HG02884 (cell line): ENCODE data around the gene ARHGAP22.

Experiments
- ATAC-seq: cut with Tn5 transposase; IDR thresholded peaks from one replicate; pipeline ENCODE4 v1.9.1; 2021; ENCODE audit warnings: mild to moderate bottlenecking, moderate library complexity; ENCODE audit not compliant: unreplicated experiment

Gene ARHGAP22

GRCh38 chr10:48590945-48591344 is 13.9 kb downstream of the ARHGAP22 start:
- ATAC-seq: no peak

- ATAC-seq: no peak
These were observed 15.6 kb downstream of the ARHGAP22 start for GRCh38 chr10:48589266-48589665.

GRCh38 chr10:48587819-48588218 is 17.1 kb downstream of the ARHGAP22 start:
- ATAC-seq: no peak

GRCh38 chr10:48587101-48587500 is 17.8 kb downstream of the ARHGAP22 start:
- ATAC-seq: no peak

GRCh38 chr10:48582970-48583369 is 21.9 kb downstream of the ARHGAP22 start:
- no peak for ATAC-seq

- no peak for ATAC-seq
These were observed 24.6 kb downstream of the ARHGAP22 start for GRCh38 chr10:48580236-48580635.

GRCh38 chr10:48579251-48579960 is 25.5 kb downstream of the ARHGAP22 start:
- ATAC-seq: no peak

- ATAC-seq: peak; percentile 67
These were observed 27.7 kb downstream of the ARHGAP22 start for GRCh38 chr10:48577158-48577557.

GRCh38 chr10:48576501-48576900 is 28.4 kb downstream of the ARHGAP22 start:
- ATAC-seq: no peak

- ATAC-seq: no peak
These were observed 29.0 kb downstream of the ARHGAP22 start for GRCh38 chr10:48575901-48576300.

GRCh38 chr10:48574817-48575380 is 30.0 kb downstream of the ARHGAP22 start:
- ATAC-seq: no peak

GRCh38 chr10:48574322-48574796 is 30.5 kb downstream of the ARHGAP22 start:
- ATAC-seq: no peak

- ATAC-seq: no peak
These were observed 31.8 kb downstream of the ARHGAP22 start for GRCh38 chr10:48573045-48573444.

GRCh38 chr10:48572414-48572813 is 32.5 kb downstream of the ARHGAP22 start:
- ATAC-seq: no peak

- ATAC-seq: no peak
These were observed 36.3 kb downstream of the ARHGAP22 start for GRCh38 chr10:48568546-48568945.

- ATAC-seq: no peak
These were observed 36.7 kb downstream of the ARHGAP22 start for GRCh38 chr10:48568131-48568530.

GRCh38 chr10:48567346-48567745 is 37.5 kb downstream of the ARHGAP22 start:
- no peak for ATAC-seq

- no peak for ATAC-seq
These were observed 40.3 kb downstream of the ARHGAP22 start for GRCh38 chr10:48564466-48565160.

GRCh38 chr10:48557511-48558123 is 47.3 kb downstream of the ARHGAP22 start:
- ATAC-seq: no peak

- ATAC-seq: no peak
These were observed 48.2 kb downstream of the ARHGAP22 start for GRCh38 chr10:48556713-48557112.

GRCh38 chr10:48556065-48556464 is 48.8 kb downstream of the ARHGAP22 start:
- no peak for ATAC-seq
